ENCODE results near the gene CCNJL.
"Not testable (repeated sequence)": the region's sequence is repeated elsewhere in the genome, so short reads cannot be mapped to it uniquely, and the experiment has no call there.

The CCNJL gene

DNA sequence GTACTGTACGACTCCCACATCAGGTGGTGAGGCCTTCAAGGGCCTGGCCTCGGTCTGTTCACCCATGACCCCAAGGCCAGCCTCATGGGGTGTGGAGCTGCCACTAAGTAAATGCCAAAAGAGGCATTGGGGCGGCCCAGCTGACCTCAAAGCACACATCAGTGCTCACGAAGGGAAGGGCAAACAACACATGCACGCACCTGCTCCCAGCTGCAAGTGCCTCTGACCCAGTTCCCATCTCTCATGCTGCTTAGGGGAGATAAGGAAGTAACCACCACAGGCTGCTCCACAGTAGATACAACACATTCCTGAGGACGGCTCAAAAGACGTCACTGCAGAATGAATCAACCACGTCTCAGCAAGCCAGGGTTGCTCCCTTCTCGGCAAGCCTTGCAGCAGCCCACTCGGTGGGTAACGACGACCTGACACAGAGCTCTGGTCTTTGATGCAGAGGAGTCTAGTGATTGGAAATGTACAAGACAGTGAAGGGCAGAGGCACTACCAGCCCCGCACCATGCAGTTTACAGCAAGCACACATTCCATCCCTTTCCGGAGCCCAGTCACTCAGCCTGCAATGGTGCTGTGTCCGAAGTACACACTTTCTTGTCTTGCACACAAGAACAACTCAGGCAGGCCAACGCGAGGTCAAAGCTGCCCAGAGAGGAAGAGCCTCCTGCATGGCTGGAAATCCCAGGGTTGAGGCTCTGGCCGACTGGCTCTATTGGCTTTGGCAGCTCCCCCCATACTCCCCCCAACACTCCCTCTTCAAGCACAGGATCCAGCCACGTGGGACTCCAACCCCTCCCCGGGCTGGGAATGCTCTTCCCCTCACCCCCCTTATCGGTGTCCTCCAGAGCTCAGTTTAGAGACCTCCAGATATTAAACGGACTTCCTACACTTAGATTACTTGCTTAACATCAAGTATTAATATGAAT lies 51.2 kb downstream of the CCNJL start:
- no peak for DNase-seq (ENCODE audit: low spot score)

DNA sequence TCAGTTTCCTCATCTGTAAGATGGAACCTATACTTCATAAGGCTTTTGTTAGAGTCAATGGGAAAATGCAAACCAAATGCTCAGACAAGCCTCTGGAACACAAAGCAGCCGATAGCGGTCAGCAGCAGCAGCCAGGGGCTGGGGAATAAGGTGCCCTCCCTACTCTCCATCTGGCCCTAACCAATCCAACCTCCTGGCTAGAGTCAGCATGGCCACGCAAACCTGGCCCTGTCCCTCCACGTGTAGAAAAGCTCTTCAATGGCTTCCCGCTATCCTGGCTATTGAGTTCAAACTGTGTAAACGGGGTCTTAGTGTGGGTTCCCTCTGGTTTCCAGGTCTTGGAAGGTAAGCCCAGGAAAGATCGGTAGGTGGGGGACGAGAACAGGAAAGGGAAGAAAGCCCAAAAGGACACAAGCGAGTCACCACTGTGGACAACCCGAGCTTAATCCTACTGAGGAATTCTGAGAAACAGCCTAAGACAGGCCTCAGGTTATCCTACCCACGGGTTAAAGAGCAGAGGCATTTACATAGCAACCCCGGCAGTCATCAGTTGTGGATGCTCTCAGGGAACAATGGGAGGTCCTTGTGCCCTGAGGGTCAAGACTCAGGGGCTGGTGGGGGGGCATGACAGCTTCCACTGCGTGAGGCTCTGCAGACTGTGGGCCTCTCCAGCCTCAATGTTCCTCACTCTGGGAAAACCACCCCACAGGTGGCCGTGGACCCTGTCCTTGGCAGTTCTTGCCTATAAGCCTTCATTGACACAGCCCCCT lies 52.2 kb downstream of the CCNJL start:
- DNase-seq (ENCODE audit: low spot score), result no peak

- DNase-seq (ENCODE audit: low spot score), result no peak
Observed at GRCh38 chr5:160259341-160259740, 53.0 kb downstream of the CCNJL start.

DNA sequence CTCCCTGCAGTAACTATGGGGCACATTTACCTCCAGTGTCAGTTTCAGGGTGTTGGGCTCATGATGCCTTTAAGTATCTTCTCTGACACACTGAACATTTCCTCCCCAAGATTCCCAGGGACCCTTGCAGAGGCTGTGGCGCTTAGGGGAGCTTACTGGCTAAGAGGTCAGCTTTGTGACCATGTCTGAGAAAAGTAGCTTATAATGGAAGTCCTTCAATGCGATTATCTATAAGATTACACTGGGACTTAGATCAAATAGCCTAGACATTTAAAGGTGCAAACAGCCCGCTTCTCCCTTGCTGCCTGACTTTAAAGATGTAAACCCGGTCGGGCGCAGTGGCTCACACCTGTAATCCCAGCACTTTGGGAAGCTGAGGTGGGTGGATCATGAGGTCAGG lies 57.7 kb downstream of the CCNJL start:
- DNase-seq (ENCODE audit: low spot score), result no peak

DNA sequence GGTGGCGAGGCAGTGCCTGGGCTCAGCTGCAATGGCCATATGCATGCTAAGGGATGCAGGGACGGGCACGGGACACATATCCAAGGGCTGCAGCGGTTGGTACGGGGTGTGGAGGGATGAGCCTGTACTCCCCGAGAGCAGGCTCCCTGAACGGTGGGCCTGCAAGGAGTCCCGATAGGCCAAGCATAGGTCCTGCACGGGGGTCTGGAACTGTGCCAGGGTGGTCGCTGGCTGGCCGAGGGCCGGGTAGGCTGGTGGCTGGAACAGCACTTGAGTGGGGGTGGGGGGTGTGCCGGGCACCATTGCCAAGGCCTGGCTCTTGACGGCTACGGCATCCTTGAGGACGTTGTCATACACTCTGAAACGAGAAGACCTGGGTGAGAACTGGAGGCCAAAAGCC lies 58.9 kb downstream of the CCNJL start:
- DNase-seq (ENCODE audit: low spot score), result no peak

GRCh38 chr5:160252916-160253315 lies 59.4 kb downstream of the CCNJL start:
- no peak for DNase-seq (ENCODE audit: low spot score)

GRCh38 chr5:160251406-160252155 lies 60.8 kb downstream of the CCNJL start:
- DNase-seq (ENCODE audit: low spot score), result no peak

DNA sequence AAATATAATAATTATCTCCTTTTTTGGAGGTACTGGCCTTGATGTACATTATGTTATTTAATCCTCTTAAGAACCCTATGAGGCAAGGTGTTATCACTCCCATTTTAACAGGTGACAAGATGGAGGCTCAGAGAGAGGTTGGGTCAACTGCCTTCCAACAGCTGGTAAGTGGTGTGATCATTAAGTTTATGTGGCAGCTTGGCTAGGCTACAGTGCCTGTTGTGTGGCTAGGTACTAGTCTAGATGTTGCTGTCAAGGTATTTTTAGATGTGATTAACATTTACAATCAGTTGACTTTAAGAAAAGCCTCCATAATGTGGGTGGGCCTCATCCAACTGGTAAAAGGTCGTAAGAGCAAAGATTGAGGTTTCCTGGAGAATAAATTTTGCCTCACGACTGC lies 61.5 kb downstream of the CCNJL start:
- no peak for DNase-seq (ENCODE audit: low spot score)

- no peak for DNase-seq (ENCODE audit: low spot score)
Observed at GRCh38 chr5:160250226-160250625, 62.1 kb downstream of the CCNJL start.

DNA sequence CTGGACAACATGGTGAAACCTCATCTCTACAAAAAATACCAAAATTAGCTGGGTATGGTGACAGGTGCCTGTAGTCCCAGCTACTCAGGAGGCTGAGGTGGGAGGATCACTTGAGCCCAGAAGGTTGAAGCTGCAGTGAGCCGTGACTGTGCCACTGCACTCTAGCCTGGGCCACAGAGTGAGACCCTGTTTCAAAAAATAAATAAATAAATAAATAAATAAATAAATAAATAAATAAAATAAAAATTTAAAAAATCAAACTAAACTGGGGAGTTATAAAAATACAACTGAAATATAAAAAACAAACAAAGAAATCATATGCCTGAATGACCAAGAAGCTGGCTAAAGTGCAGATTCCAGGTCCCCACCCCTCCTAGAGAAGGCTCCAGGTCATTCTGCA lies 62.8 kb downstream of the CCNJL start:
- not testable (repeated sequence) for DNase-seq (ENCODE audit: low spot score)

DNA sequence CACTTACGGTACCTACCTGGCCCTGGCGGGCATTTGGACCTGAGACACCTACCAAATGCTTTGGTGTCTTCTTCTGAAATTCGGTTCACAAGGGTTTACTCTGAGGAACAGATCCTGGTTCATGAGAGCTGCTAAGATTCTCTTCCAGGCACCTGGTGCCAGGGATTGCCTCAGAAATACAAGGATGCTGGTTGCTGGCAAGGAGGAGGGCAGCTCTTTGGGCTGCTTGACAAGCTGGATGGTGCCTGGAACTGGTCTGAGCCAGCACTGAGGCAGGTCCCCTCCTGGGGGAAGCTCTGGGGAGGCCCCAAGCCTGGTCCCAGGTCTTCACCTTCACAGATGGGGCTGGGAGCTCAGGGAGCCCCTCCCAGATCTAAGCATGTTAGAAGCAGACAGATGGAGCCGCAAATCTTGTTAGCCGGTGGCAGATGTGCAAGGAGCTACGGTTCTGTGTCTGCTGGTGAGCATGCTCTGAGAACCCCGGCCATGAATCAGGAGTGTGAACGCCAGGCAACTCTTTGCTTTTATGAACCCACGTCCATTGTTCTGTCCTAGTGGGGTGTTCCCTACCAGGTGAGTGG lies 66.8 kb downstream of the CCNJL start:
- no peak for DNase-seq (ENCODE audit: low spot score)

GRCh38 chr5:160242145-160242544 lies 70.2 kb downstream of the CCNJL start:
- no peak for DNase-seq (ENCODE audit: low spot score)

- no peak for DNase-seq (ENCODE audit: low spot score)
Observed at GRCh38 chr5:160240350-160240749, 72.0 kb downstream of the CCNJL start.

GRCh38 chr5:160237571-160238093 lies 74.7 kb downstream of the CCNJL start:
- no peak for DNase-seq (ENCODE audit: low spot score)

- DNase-seq (ENCODE audit: low spot score), result no peak
Observed at GRCh38 chr5:160235731-160236130, 76.6 kb downstream of the CCNJL start.

DNA sequence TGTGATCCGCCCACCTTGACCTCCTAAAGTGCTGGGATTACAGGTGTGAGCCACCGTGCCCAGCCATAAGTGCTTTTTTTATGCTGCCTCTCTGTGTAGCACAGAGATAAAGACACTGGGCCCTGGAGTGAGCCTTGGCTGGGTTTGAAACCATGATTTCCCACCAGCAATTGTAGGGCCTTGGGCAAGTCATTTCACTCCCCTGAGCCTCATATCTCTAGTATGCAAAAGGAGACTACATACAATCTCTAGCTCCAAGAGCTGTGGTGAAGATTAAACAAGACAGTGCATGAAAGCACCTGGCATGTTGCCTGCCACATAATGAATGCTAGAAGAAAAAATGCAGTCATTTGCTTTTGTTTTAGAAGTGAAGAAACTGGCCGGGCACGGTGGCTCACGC lies 79.1 kb downstream of the CCNJL start:
- DNase-seq (ENCODE audit: low spot score), result no peak

- no peak for DNase-seq (ENCODE audit: low spot score)
Observed at GRCh38 chr5:160231783-160232342, 80.5 kb downstream of the CCNJL start.

DNA sequence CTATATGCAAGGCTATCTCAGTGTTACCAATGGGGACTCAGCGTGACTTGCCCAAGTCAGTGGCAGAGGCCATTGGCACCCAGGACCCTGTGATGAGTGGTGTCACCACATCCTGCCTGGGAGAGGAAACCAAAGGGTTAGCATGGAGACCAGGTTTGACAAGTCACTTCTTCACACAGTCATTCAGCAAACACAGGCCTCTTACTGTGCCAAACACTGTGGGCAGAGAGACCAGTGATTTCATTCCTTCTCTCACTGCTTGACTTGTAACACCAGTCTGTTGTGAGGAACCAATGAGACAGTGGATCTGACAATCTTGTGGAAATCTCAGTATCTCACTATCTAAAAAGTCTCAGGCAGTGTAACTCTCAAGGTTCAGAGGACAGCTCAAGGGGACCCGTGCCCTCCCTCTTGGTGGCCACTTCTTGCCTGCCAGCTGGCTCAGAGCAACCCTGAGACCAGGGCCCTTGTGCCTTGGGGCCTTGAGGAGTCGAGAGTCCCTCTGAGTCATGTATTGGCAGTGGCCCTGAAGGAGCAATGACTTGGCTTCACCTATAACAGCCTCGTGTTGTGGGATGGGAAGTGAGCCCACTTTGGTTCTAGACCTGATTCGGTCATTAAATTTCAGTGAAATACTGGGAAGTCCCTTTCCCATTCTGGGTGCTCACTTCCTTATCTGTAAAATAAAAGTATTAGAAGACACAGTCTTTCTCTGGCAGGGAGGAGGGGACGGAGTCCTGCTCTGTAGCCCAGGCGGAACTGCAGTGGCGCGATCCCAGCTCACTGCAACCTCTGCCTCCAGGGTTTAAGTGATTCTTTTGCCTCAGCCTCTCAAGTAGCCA lies 81.5 kb downstream of the CCNJL start:
- no peak for DNase-seq (ENCODE audit: low spot score)

DNA sequence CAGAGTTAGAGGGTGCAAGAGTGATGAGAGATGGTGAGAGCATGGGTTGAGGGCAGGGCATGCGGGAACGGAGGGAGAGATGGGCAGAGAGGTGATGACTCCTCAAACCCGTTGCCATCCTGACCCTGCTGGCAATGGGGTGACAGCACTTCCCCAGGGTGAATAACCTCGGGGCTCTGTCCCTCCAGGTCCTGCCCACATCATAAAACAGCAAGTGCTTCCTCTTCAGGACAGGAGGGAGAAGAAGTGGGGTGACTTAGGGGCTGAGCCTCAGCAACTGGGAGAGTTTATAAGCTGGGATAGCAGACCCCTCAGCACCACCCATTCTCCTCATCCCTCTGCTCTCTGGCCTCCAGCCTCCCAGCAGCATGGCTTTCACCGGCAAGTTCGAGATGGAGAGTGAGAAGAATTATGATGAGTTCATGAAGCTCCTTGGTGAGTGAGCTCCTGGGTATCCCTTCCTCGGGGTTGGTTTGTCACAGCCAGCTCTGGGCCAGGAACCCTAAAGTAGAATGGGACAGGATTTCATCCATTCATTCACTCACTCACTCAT lies 83.1 kb downstream of the CCNJL start, which contains the start of gene FABP6:
Gene FABP6, plus strand, starts transcription at position 317 of the 553 bp plus-strand sequence. Its CDS starts 52 bp downstream, at position 369.
- no peak for DNase-seq (ENCODE audit: low spot score)

DNA sequence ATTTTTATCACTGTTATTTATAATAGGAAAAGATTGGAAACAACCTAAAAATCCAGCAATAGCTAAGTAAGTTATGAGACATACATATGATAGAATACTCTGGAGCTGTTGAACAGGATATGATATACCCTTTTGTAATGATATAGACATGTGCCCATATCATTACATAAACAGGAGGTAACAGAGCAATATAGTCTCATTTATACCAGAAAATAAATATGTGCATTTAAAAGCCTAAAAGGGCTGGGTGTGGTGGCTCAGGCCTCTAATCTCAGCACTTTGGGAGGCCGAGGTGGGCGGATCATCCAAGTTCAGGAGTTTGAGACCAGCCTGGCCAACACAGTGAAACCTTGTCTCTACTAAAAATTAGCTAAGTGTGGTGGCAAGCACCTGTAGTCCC lies 85.4 kb downstream of the CCNJL start:
- DNase-seq (ENCODE audit: low spot score), result no peak

Data from LoVo (cell line).